ENCODE measurements around the gene BOLA1. TPM values are rescaled to one million over a fixed set of nuclear protein-coding genes. Genes with fewer than 3 reads are reported as not detected.

BOLA1 gene
- total RNA-seq, 2 experiments from 2014 or later = 25.1 to 28.8 TPM

GRCh38 chr1:149927563-149928400, 28.4 kb downstream of the BOLA1 start, which contains the start of gene SF3B4:
SF3B4 (minus strand) TSS chr1:149927803; CDS start chr1:149927759, 44 bp downstream.
- TF ChIP-seq CTCF (IDR thresholded peaks at IDR 0.05) = no peak
- CTCF ChIA-PET = interaction anchor here (0.9 kb wide), 1 partner anchor 39 kb away, joined by 4 read pairs; no protein-coding TSS in a partner anchor
- Mint-ChIP-seq H3K27me3 (no peaks in the 10 kb centered on the region), H3K4me1 (ENCODE audit: low read depth) (peaks cover 35% of the 10 kb centered on the region), H3K9me3 (no peaks in the 10 kb centered on the region), H3K4me3 (peak within 1 kb of the TSS; percentile 99), H3K27ac (peak within 1 kb of the TSS; percentile 94), H3K36me3 (ENCODE audit: low read depth) (peaks cover 41% of the 10 kb centered on the region)
- POLR2A ChIA-PET = interaction anchor here (0.7 to 7.2 kb wide), 12 partner anchors 9 to 233 kb away, joined by 3 to 62 read pairs (median 4); a partner anchor contains a TSS
- DNase-seq (peak; percentile 97), ATAC-seq (peak; percentile 97)
- intact Hi-C loops (cut with micrococcal nuclease) = loop anchor here (2.0 kb wide), 1 partner anchor 39 kb away; no protein-coding TSS in a partner anchor

- Mint-ChIP-seq H3K9me3 (no peaks in the 10 kb centered on the region), H3K4me3 (peak overlapping the region; percentile 99), H3K27ac (peak overlapping the region; percentile 94), H3K4me1 (ENCODE audit: low read depth) (peaks cover 35% of the 10 kb centered on the region), H3K27me3 (no peaks in the 10 kb centered on the region), H3K36me3 (ENCODE audit: low read depth) (peaks cover 36% of the 10 kb centered on the region)
- CTCF ChIA-PET = interaction anchor here (0.9 kb wide), 1 partner anchor 40 kb away, joined by 4 read pairs; no protein-coding TSS in a partner anchor
- ATAC-seq (no peak), DNase-seq (no peak)
- POLR2A ChIA-PET = interaction anchor here (0.7 to 7.2 kb wide), 12 partner anchors 9 to 233 kb away, joined by 3 to 62 read pairs (median 4); a partner anchor contains a TSS
- TF ChIP-seq CTCF (IDR thresholded peaks at IDR 0.05) = no peak
- intact Hi-C loops (cut with micrococcal nuclease) = no loop called here
Observed at GRCh38 chr1:149928401-149928724, 29.0 kb downstream of the BOLA1 start.

GRCh38 chr1:149929856-149930255, 30.5 kb downstream of the BOLA1 start:
- no peak overlapping the region for H3K4me3 Mint-ChIP-seq
- intact Hi-C loops (cut with micrococcal nuclease) = no loop called here
- no peak for DNase-seq
- CTCF ChIA-PET = no interaction called here
- ATAC-seq = no peak
- no peak overlapping the region for H3K27ac Mint-ChIP-seq
- TF ChIP-seq CTCF (IDR thresholded peaks at IDR 0.05) = no peak
- H3K9me3 Mint-ChIP-seq = no peaks in the 10 kb centered on the region
- no peaks in the 10 kb centered on the region for H3K27me3 Mint-ChIP-seq
- POLR2A ChIA-PET = interaction anchor here (7.2 kb wide), 1 partner anchor 43 kb away, joined by 62 read pairs; a partner anchor contains a TSS
- H3K4me1 Mint-ChIP-seq (ENCODE audit: low read depth) = peaks cover 30% of the 10 kb centered on the region
- peaks cover 23% of the 10 kb centered on the region for H3K36me3 Mint-ChIP-seq (ENCODE audit: low read depth)

- Mint-ChIP-seq H3K4me3 (no peak overlapping the region), H3K9me3 (no peaks in the 10 kb centered on the region), H3K27me3 (no peaks in the 10 kb centered on the region), H3K4me1 (ENCODE audit: low read depth) (peaks cover 17% of the 10 kb centered on the region), H3K27ac (no peak overlapping the region), H3K36me3 (ENCODE audit: low read depth) (peaks cover 9% of the 10 kb centered on the region)
- ChIA-PET POLR2A (interaction anchor here (0.6 to 7.2 kb wide), 2 partner anchors 18 to 44 kb away, joined by 3 to 62 read pairs; a partner anchor contains a TSS), CTCF (no interaction called here)
- DNase-seq = no peak
- no peak for TF ChIP-seq CTCF (IDR thresholded peaks at IDR 0.05)
- intact Hi-C loops (cut with micrococcal nuclease) = no loop called here
- ATAC-seq = no peak
Observed at GRCh38 chr1:149931212-149931790, 31.9 kb downstream of the BOLA1 start.

Data from activated CD8-positive, alpha-beta T cell treated with anti-CD3 and anti-CD28 coated beads for 36 hours (primary cell).